K562 (cell line): Measurements from ENCODE around the gene LRRC49. TPM values are rescaled to one million over a fixed set of nuclear protein-coding genes. Genes with fewer than 3 reads are reported as not detected.

Experiments used
- ATF3 ChIP-seq, 2 experiments: fragments of 450-650 bp in 1 of 2; sonication (generic) in 1 of 2; formaldehyde crosslinking in 1 of 2; IDR thresholded peaks in 1 of 2; conservative IDR thresholded peaks in 1 of 2; 2 replicates each; pipeline versions ENCODE4 v1.6.1 to v1.8.1; 2016 to 2023; ENCODE audit warnings: mild to moderate bottlenecking in 2 of 2, moderate library complexity in 2 of 2, inconsistent platforms in 1 of 2, missing genetic modification reagents in 1 of 2
- CEBPG ChIP-seq, 3 experiments: fragments of 200-800 bp in 1 of 3; sonication (Bioruptor generic) in 1 of 3; sonication (generic) in 1 of 3; formaldehyde crosslinking in 1 of 3; IDR thresholded peaks in 2 of 3; conservative IDR thresholded peaks in 1 of 3; 2 replicates each; pipeline versions ENCODE4 v1.6.1 to v1.8.0; 2016 to 2022; ENCODE audit warnings: missing compliant biosample characterization in 2 of 3, missing genetic modification characterization in 2 of 3, mild to moderate bottlenecking in 1 of 3, missing genetic modification reagents in 1 of 3
- CTBP1 ChIP-seq: fragments of 450-650 bp; IDR thresholded peaks from 2 replicates; pipeline ENCODE4 v1.6.1; 2016; ENCODE audit warnings: borderline replicate concordance
- JUND ChIP-seq, 2 experiments: IDR thresholded peaks; 2 replicates in 1 of 2; 3 replicates in 1 of 2; pipeline ENCODE4 v1.6.1; 2011; ENCODE audit warnings: borderline replicate concordance in 2 of 2, low read depth in 2 of 2, low read length in 2 of 2, improper control_type of control experiment in 1 of 2, missing biosample characterization in 1 of 2, missing genetic modification characterization in 1 of 2, missing genetic modification reagents in 1 of 2
- ZNF584 ChIP-seq: fragments of 200-800 bp; sonication (Bioruptor generic); IDR thresholded peaks from 2 replicates; pipeline ENCODE4 v1.6.1; 2016; ENCODE audit warnings: low read depth, mild to moderate bottlenecking, missing genetic modification characterization, missing compliant biosample characterization
- polyA plus RNA-seq, 8 experiments: library from polyadenylated mRNA; depleted of rRNA in 4 of 8; stranded (reverse) in 5 of 8; unstranded in 3 of 8; fragments of >200 nt; fragmentation: Nextera tagmentation in 2 of 8; fragmentation: Illumina TruSeq in 1 of 8; extraction: Ambion mirVana in 2 of 8; extraction: Trizol in 1 of 8; gene quantifications; 2 replicates each; pipeline versions ENCODE4 v1.2.1 to v1.2.3, GENCODE V29; 2011 to 2014; ENCODE audit warnings: inconsistent platforms in 1 of 8, missing spikeins in 1 of 8
- total RNA-seq, 7 experiments: library from RNA; depleted of rRNA in 6 of 7; stranded (reverse); fragments of >200 nt in 6 of 7; fragmentation: Illumina TruSeq in 2 of 7; extraction: Trizol in 2 of 7; gene quantifications; 2 replicates each; pipeline versions ENCODE4 v1.2.1 to v1.2.3, GENCODE V29; 2011 to 2021; ENCODE audit warnings: low replicate concordance in 1 of 7
- TF ChIP-seq, protein P1 (sequence below): fragments of 150-350 bp; conservative IDR thresholded peaks from 2 replicates; pipeline ENCODE4 v1.6.1; 2014; ENCODE audit warnings: low read length
- TF ChIP-seq, protein P2 (sequence below): sonication (generic); formaldehyde crosslinking; IDR thresholded peaks from 2 replicates; pipeline ENCODE4 v1.8.1; 2022; ENCODE audit warnings: missing genetic modification reagents

LRRC49 gene
- total and polyA plus RNA-seq, 9 of the 15 experiments (the other 6 are each of a cell fraction or from before 2014, with no cell fraction given) = 0.32 TPM; not detected in 8

GRCh38 chr15:70856884-70857561 is 35.6 kb upstream of the LRRC49 start (continued):
- TF ChIP-seq CTBP1 (peak; percentile 27; the same call in 1 of the 2 replicates), CEBPG (CRISPR knock-in tag; IDR thresholded peaks at IDR 0.05) (no peak), CEBPG (tag; conservative IDR thresholded peaks at IDR 0.05 in 1 of 2, IDR thresholded peaks at IDR 0.05 in 1 of 2) (peak; percentile 84 to 94), JUND (IDR thresholded peaks at IDR 0.05; ENCODE audit: borderline replicate concordance, low read depth, low read length) (peak; percentile 49; the same call in 1 of the 2 replicates), JUND (tag; IDR thresholded peaks at IDR 0.05; ENCODE audit: borderline replicate concordance, low read depth, low read length) (no peak), ATF3 (IDR thresholded peaks at IDR 0.05) (peak; percentile 80; the same call in 1 of the 2 replicates), ATF3 (CRISPR knock-in tag; conservative IDR thresholded peaks at IDR 0.05) (no peak), ZNF584 (CRISPR knock-in tag) (peak; percentile 43; the same call in 1 of the 2 replicates)
- TF ChIP-seq, protein P1, sequence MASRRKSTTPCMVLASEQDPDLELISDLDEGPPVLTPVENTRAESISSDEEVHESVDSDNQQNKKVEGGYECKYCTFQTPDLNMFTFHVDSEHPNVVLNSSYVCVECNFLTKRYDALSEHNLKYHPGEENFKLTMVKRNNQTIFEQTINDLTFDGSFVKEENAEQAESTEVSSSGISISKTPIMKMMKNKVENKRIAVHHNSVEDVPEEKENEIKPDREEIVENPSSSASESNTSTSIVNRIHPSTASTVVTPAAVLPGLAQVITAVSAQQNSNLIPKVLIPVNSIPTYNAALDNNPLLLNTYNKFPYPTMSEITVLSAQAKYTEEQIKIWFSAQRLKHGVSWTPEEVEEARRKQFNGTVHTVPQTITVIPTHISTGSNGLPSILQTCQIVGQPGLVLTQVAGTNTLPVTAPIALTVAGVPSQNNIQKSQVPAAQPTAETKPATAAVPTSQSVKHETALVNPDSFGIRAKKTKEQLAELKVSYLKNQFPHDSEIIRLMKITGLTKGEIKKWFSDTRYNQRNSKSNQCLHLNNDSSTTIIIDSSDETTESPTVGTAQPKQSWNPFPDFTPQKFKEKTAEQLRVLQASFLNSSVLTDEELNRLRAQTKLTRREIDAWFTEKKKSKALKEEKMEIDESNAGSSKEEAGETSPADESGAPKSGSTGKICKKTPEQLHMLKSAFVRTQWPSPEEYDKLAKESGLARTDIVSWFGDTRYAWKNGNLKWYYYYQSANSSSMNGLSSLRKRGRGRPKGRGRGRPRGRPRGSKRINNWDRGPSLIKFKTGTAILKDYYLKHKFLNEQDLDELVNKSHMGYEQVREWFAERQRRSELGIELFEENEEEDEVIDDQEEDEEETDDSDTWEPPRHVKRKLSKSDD = no peak
- TF ChIP-seq, protein P2, sequence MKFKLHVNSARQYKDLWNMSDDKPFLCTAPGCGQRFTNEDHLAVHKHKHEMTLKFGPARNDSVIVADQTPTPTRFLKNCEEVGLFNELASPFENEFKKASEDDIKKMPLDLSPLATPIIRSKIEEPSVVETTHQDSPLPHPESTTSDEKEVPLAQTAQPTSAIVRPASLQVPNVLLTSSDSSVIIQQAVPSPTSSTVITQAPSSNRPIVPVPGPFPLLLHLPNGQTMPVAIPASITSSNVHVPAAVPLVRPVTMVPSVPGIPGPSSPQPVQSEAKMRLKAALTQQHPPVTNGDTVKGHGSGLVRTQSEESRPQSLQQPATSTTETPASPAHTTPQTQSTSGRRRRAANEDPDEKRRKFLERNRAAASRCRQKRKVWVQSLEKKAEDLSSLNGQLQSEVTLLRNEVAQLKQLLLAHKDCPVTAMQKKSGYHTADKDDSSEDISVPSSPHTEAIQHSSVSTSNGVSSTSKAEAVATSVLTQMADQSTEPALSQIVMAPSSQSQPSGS (CRISPR knock-in tag) = no peak
